GM10266 (cell line): ENCODE measurements around the gene NR2F6.

Source experiments
- DNase-seq: peaks from one replicate; pipeline ENCODE4 v3.0.0; 2012; ENCODE audit errors: extremely low spot score
- TF ChIP-seq, protein P1 (sequence below): IDR thresholded peaks from 2 replicates; pipeline ENCODE4 v1.5.1; 2012; ENCODE audit warnings: mild to moderate bottlenecking, low read depth; ENCODE audit not compliant: control insufficient read depth, insufficient read depth; ENCODE audit errors: missing control alignments

The NR2F6 gene

DNA sequence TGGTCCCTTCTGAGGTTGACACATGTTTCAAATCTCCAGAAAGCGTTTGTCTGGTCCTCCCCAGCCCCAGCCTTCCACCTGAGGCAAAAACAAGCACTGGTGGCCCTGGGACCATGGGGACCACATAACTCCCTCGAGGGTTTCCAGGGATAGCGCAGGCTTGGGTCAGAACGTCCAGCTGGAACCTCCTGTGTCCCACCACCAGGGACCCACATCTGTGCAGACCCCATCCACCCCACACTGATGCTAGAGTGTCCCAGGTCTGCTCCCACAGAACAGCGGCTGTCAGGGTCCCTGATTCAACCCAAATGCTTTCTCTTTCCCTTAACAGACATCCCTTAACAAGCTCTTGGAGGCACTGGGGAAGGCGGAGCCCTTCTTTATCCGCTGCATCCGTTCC lies 60.1 kb downstream of the NR2F6 start:
- TF ChIP-seq, protein P1, sequence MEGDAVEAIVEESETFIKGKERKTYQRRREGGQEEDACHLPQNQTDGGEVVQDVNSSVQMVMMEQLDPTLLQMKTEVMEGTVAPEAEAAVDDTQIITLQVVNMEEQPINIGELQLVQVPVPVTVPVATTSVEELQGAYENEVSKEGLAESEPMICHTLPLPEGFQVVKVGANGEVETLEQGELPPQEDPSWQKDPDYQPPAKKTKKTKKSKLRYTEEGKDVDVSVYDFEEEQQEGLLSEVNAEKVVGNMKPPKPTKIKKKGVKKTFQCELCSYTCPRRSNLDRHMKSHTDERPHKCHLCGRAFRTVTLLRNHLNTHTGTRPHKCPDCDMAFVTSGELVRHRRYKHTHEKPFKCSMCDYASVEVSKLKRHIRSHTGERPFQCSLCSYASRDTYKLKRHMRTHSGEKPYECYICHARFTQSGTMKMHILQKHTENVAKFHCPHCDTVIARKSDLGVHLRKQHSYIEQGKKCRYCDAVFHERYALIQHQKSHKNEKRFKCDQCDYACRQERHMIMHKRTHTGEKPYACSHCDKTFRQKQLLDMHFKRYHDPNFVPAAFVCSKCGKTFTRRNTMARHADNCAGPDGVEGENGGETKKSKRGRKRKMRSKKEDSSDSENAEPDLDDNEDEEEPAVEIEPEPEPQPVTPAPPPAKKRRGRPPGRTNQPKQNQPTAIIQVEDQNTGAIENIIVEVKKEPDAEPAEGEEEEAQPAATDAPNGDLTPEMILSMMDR: no peak
- no peak for DNase-seq

DNA sequence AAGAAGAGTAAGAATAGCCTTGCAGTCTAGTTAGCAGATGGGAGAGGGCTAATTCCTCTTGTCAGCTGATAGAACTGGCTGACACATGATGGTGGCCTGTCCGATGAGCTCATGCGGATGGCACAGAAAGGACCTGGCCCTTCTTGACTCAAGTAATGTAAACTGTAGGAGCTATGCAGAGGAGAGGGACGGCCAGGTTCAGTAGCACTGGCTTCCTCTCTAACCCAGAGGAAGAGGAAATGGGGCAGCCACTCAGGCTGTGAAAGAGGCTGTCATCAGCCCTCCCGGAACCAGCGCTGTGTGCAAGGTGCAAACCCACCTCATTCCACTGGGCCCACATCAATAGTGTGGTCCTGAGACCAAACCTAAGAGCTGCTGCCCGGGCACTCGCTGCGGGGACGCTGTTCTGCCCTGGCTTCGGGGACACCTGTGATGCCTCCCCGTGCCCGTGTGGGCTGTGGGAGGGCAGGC lies 61.3 kb downstream of the NR2F6 start:
- TF ChIP-seq, protein P1: no peak

DNA sequence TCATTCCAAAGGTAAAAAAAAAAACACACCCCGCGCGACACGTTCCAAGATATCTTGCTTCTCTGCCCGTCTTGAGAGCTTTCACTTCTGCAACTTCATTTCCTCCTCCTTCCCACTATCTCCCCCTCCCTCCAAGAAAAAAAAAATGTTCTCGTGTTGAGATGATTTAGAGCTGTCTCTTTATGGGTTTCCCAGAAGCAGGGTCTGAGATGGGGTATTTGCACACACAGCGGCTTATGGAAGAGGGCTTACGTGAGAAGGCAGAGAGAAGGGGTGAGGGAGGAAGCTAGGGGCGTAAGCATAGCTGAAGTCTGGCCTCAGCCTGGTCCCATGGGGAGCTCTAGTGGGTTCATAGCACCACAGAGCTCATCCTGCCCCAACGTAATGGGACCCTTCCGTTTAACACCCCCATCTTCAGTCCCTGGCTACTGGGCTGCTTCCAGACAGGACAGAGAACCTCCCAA lies 61.8 kb downstream of the NR2F6 start:
- DNase-seq: peak; percentile 57
- TF ChIP-seq, protein P1: no peak

More for the DNA sequence above, 61.3 kb downstream of the NR2F6 start:
- no peak for DNase-seq

DNA sequence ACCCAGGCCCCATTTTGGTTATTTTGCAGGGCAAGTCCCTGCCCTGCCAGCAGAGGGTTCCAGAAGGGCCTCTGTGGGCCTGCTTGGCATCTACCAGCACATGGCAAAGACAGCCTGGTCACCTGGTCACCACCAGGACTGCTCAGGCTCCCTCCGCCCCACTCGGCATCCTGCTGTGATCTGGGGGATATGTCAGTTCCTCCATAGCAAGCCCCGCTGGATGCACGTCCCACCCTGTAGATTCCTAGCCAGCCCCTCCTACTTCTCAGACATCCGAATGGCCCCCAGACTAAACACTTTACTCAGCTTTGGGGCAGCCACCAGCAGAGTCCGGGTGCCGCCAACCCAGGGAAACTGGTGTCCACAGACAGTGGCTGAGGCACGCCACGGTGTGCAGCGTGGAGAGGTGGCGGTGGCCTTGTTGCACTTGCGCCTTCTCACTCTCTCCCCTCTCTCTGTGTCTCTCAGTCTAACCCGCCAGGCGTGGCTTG lies 62.4 kb downstream of the NR2F6 start:
- TF ChIP-seq, protein P1: peak; percentile 6
- peak; percentile 60 for DNase-seq
